A673 (cell line): Measurements from ENCODE around the gene KLHL1. TPM values are rescaled to one million over a fixed set of nuclear protein-coding genes. Genes with fewer than 3 reads are reported as not detected.

Experiments used
- BruUV-seq: library from RNA; stranded (reverse); fragments of 400-500 nt; replicated peaks from 2 replicates; lab custom pipeline; 2021; lab: Mats Ljungman, UMichigan
- CTCF ChIA-PET: fragments of 300-600 bp; sonication (Branson Sonifier 250); formaldehyde crosslinking; loops from one replicate; lab custom pipeline; 2022; ENCODE audit warnings: antibody characterized with exemption; lab: Charles Lee
- POLR2A ChIA-PET: fragments of 300-600 bp; sonication (Branson Sonifier 250); formaldehyde crosslinking; loops from one replicate; lab custom pipeline; 2022; ENCODE audit warnings: antibody characterized with exemption; ENCODE audit not compliant: low non-redundant PET; lab: Charles Lee
- DNase-seq: peaks from one replicate; pipeline ENCODE4 v3.0.0-alpha.2; 2015; ENCODE audit warnings: low spot score
- H3K27ac ChIP-seq: fragments of 200-600 bp; sonication (generic); 2 replicates; pipeline ENCODE4 v1.5.1; 2016; ENCODE audit warnings: mixed run types, low read depth, mild to moderate bottlenecking, mixed read lengths, antibody characterized with exemption, low read length; ENCODE audit not compliant: poor library complexity, severe bottlenecking
- H3K27me3 ChIP-seq: fragments of 200-600 bp; sonication (generic); replicated peaks from 2 replicates; pipeline ENCODE4 v1.6.1; 2017; ENCODE audit warnings: mixed run types, low read depth, mild to moderate bottlenecking, mixed read lengths, antibody characterized with exemption, low read length; ENCODE audit not compliant: insufficient read depth, poor library complexity
- H3K36me3 ChIP-seq: fragments of 200-600 bp; sonication (generic); 2 replicates; pipeline ENCODE4 v1.6.1; 2016; ENCODE audit warnings: mixed run types, mild to moderate bottlenecking, mixed read lengths, antibody characterized with exemption, low read length; ENCODE audit not compliant: insufficient read depth, poor library complexity, severe bottlenecking
- H3K4me1 ChIP-seq: fragments of 200-600 bp; sonication (generic); 2 replicates; pipeline ENCODE4 v1.6.1; 2017; ENCODE audit warnings: mixed run types, mild to moderate bottlenecking, mixed read lengths, antibody characterized with exemption, low read length; ENCODE audit not compliant: insufficient read depth, poor library complexity, severe bottlenecking
- H3K4me3 ChIP-seq: fragments of 200-600 bp; sonication (generic); 2 replicates; pipeline ENCODE4 v1.5.1; 2016; ENCODE audit warnings: low read depth, mixed run types, mild to moderate bottlenecking, mixed read lengths, low read length; ENCODE audit not compliant: poor library complexity, severe bottlenecking
- H3K9me3 ChIP-seq: fragments of 200-600 bp; sonication (generic); 2 replicates; pipeline ENCODE4 v1.6.1; 2016; ENCODE audit warnings: mixed run types, low read depth, mild to moderate bottlenecking, mixed read lengths, antibody characterized with exemption, low read length; ENCODE audit not compliant: poor library complexity, severe bottlenecking
- EZH2 ChIP-seq: fragments of 200-600 bp; sonication (generic); IDR thresholded peaks from 2 replicates; pipeline ENCODE4 v1.6.1; 2017; ENCODE audit warnings: borderline replicate concordance, low read depth, mild to moderate bottlenecking, mixed read lengths, antibody characterized with exemption, low read length; ENCODE audit not compliant: poor library complexity, severe bottlenecking
- intact Hi-C: fragments of 100-400 bp; cut with micrococcal nuclease; formaldehyde crosslinking; loops from one replicate; pipeline ENCODE4 v1.10.0; 2022; ENCODE audit not compliant: unreplicated experiment
- total RNA-seq: library from RNA; stranded (reverse); gene quantifications from 2 replicates; pipeline ENCODE4 v1.2.3, GENCODE V29; 2021
- TF ChIP-seq, protein P1 (sequence below): fragments of 300-800, 200-600 bp; sonication (generic); conservative IDR thresholded peaks from 2 replicates; pipeline ENCODE4 v1.5.1; 2017; ENCODE audit warnings: low read depth, mild to moderate bottlenecking, antibody characterized with exemption, low read length, moderate library complexity, mixed read lengths

KLHL1 gene
- total RNA-seq, 1 experiment from 2014 or later: not detected

DNA sequence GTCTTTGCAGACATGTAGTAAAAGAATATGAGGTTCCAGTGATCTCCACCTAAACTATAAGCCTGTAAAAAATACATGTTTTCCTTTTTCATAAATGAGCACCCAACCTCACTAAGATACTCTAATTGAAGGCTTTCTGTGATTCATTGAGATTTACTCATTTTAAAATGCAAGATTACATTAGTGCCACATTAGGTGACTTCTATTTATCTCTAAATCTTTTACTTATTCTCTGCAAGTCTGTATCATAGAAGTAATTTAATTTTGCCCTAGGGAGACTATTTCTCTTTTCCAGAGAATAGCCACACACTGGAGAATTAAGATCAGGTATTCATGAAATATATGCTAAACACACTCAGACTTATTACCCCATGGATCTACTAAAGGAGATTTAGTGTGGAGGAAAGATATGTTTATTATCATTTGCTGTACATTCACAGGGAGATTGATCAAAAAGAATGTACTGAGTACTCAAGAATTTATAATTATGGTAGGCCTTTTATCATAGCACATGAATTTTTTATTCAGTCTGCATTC is 290.9 kb downstream of the KLHL1 start:
- no peaks in the 10 kb centered on the region for H3K27me3 ChIP-seq
- no peak overlapping the region for H3K4me3 ChIP-seq
- H3K9me3 ChIP-seq: peaks cover 4% of the 10 kb centered on the region
- POLR2A ChIA-PET: no interaction called here
- no TSS peak for BruUV-seq
- H3K4me1 ChIP-seq: no peaks in the 10 kb centered on the region
- no peak for DNase-seq
- no peaks in the 10 kb centered on the region for H3K36me3 ChIP-seq
- no peak overlapping the region for H3K27ac ChIP-seq
- CTCF ChIA-PET: no interaction called here
- TF ChIP-seq, protein P1, sequence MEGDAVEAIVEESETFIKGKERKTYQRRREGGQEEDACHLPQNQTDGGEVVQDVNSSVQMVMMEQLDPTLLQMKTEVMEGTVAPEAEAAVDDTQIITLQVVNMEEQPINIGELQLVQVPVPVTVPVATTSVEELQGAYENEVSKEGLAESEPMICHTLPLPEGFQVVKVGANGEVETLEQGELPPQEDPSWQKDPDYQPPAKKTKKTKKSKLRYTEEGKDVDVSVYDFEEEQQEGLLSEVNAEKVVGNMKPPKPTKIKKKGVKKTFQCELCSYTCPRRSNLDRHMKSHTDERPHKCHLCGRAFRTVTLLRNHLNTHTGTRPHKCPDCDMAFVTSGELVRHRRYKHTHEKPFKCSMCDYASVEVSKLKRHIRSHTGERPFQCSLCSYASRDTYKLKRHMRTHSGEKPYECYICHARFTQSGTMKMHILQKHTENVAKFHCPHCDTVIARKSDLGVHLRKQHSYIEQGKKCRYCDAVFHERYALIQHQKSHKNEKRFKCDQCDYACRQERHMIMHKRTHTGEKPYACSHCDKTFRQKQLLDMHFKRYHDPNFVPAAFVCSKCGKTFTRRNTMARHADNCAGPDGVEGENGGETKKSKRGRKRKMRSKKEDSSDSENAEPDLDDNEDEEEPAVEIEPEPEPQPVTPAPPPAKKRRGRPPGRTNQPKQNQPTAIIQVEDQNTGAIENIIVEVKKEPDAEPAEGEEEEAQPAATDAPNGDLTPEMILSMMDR: no peak
- TF ChIP-seq EZH2: no peak
- intact Hi-C loops: no loop called here

DNA sequence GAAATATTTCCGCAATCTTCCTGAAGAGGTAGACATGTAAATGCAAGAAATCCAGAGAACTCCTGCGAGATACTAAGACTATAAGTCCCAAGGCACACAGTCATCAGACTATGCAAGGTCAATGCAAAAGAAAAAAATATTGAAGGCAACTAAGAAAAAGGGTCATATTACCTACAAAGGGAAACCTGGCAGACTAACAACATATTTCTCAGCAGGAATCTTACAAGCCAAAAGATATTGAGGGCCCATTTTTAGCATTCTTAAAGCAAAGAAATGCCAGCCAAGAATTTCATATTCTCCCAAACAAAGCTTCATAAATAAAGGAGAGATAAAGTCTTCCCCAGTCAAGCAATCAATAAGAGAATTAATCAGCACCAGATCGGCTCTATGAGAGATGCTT is 299.1 kb downstream of the KLHL1 start:
- POLR2A ChIA-PET: no interaction called here
- TF ChIP-seq, protein P1: no peak
- TF ChIP-seq EZH2: no peak
- Histone ChIP-seq H3K9me3 (peaks cover 4% of the 10 kb centered on the region), H3K27ac (no peak overlapping the region), H3K4me3 (no peak overlapping the region), H3K36me3 (no peaks in the 10 kb centered on the region), H3K27me3 (no peaks in the 10 kb centered on the region), H3K4me1 (no peaks in the 10 kb centered on the region)
- BruUV-seq: no TSS peak
- intact Hi-C loops: no loop called here
- DNase-seq: no peak
- CTCF ChIA-PET: no interaction called here

DNA sequence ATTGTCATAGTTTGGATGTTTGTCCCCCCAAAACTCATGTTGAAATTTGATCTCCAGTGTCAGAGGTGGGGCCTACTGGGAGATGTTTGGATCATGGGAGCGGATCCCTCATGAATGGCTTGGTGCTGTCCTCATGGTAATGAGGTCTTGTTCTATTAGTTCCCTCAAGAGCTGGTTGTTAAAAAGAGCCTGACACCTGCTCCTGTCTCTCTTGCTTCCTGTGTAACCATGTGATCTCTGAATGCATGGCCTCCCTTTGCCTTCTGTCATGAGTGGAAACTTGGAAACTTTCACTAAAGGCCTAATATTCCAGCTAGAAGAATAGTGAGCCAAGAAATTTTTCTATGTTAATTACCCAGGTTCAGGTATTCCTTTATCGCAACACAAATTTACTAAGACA is 312.0 kb downstream of the KLHL1 start:
- Histone ChIP-seq H3K4me1 (no peaks in the 10 kb centered on the region), H3K9me3 (no peaks in the 10 kb centered on the region), H3K27ac (no peak overlapping the region), H3K36me3 (no peaks in the 10 kb centered on the region), H3K27me3 (no peaks in the 10 kb centered on the region), H3K4me3 (no peak overlapping the region)
- DNase-seq: no peak
- BruUV-seq: no TSS peak
- POLR2A ChIA-PET: interaction anchor here (0.7 kb wide), 1 partner anchor 232 kb away, joined by 3 read pairs; no protein-coding TSS in a partner anchor
- TF ChIP-seq, protein P1: no peak
- TF ChIP-seq EZH2: no peak
- CTCF ChIA-PET: no interaction called here
- intact Hi-C loops: no loop called here
